SK-N-SH (cell line): Measurements from ENCODE around the gene CAPS.

Experiments used
- CTCF ChIP-seq: fragments of 200-600 bp; sonication (generic); IDR thresholded peaks from 2 replicates; pipeline ENCODE4 v1.6.1; 2017; ENCODE audit warnings: antibody characterized with exemption, mild to moderate bottlenecking, moderate library complexity
- EP300 ChIP-seq, 2 experiments: IDR thresholded peaks; 2 replicates each; pipeline versions ENCODE4 v1.4.0 to v1.6.1; 2012; ENCODE audit warnings: borderline replicate concordance in 1 of 2, low read depth in 1 of 2, low read length in 1 of 2
- EZH2phosphoT487 ChIP-seq: fragments of 200-600 bp; sonication (generic); IDR thresholded peaks from 2 replicates; pipeline ENCODE4 v1.6.1; 2017; ENCODE audit warnings: low read depth, mixed run types, mild to moderate bottlenecking, antibody characterized with exemption, moderate library complexity, borderline replicate concordance
- FOSL2 ChIP-seq: IDR thresholded peaks from 2 replicates; pipeline ENCODE4 v1.4.0; 2012; ENCODE audit warnings: low read depth, mild to moderate bottlenecking, moderate library complexity, borderline replicate concordance
- FOXJ3 ChIP-seq: sonication (generic); formaldehyde crosslinking; IDR thresholded peaks from 2 replicates; pipeline ENCODE4 v1.5.1; 2020; ENCODE audit warnings: mild to moderate bottlenecking, missing genetic modification reagents
- FOXM1 ChIP-seq: IDR thresholded peaks from 2 replicates; pipeline ENCODE4 v1.4.0; 2012; ENCODE audit warnings: low read depth, mild to moderate bottlenecking
- MAX ChIP-seq: IDR thresholded peaks from 2 replicates; pipeline ENCODE4 v1.4.0; 2012; ENCODE audit warnings: low read depth
- MEF2A ChIP-seq: IDR thresholded peaks from 2 replicates; pipeline ENCODE4 v1.4.0; 2012; ENCODE audit warnings: low read depth, borderline replicate concordance
- POLR2AphosphoS5 ChIP-seq: IDR thresholded peaks from 2 replicates; pipeline ENCODE4 v1.6.1; 2012; ENCODE audit warnings: low read depth, low read length
- RAD21 ChIP-seq: IDR thresholded peaks from 2 replicates; pipeline ENCODE4 v1.6.1; 2012; ENCODE audit warnings: mild to moderate bottlenecking, low read length
- RFX5 ChIP-seq: IDR thresholded peaks from 2 replicates; pipeline ENCODE4 v1.6.1; 2012; ENCODE audit warnings: mild to moderate bottlenecking, improper control_type of control experiment, low read length
- TCF12 ChIP-seq: IDR thresholded peaks from 2 replicates; pipeline ENCODE4 v1.4.0; 2012
- YY1 ChIP-seq: IDR thresholded peaks from 2 replicates; pipeline ENCODE4 v1.4.0; 2012; ENCODE audit warnings: low read depth, mild to moderate bottlenecking
- ZBTB33 ChIP-seq: IDR thresholded peaks from 2 replicates; pipeline ENCODE4 v1.4.0; 2012; ENCODE audit warnings: low read depth, borderline replicate concordance

- TF ChIP-seq CTCF (no peak), ZBTB33 (no peak), FOXM1 (no peak), TCF12 (no peak), EZH2phosphoT487 (no peak), FOXJ3 (no peak), POLR2AphosphoS5 (no peak), MAX (no peak), YY1 (no peak), FOSL2 (no peak), RFX5 (no peak), RAD21 (no peak), EP300 (IDR thresholded peaks at IDR 0.05; ENCODE audit: borderline replicate concordance in 1 of 2, low read depth in 1 of 2, low read length in 1 of 2) (no peak), MEF2A (no peak)
These were observed 24.0 kb upstream of the CAPS start for GRCh38 chr19:5890099-5890498.
